ENCODE measurements around the gene RNF227.

The RNF227 gene

GRCh38 chr17:7911116-7911515 lies 5.0 kb downstream of the RNF227 start (continued):
- TF ChIP-seq PATZ1 (CRISPR knock-in tag; IDR thresholded peaks at IDR 0.05; ENCODE audit: borderline replicate concordance) (no peak), CSDC2 (CRISPR knock-in tag; IDR thresholded peaks at IDR 0.05) (no peak)

- no peak for ATAC-seq
- TF ChIP-seq TCF4 (CRISPR knock-in tag; IDR thresholded peaks at IDR 0.05; ENCODE audit: borderline replicate concordance) (no peak), PPARA (CRISPR knock-in tag; IDR thresholded peaks at IDR 0.05; ENCODE audit: borderline replicate concordance) (no peak)
Observed at GRCh38 chr17:7910711-7911110, 5.4 kb downstream of the RNF227 start.

GRCh38 chr17:7910281-7910680 lies 5.8 kb downstream of the RNF227 start:
- no peak for ATAC-seq
- TF ChIP-seq ZFP3 (CRISPR knock-in tag; IDR thresholded peaks at IDR 0.05) (no peak), BACH2 (CRISPR knock-in tag; IDR thresholded peaks at IDR 0.05; ENCODE audit: borderline replicate concordance) (no peak), ZC3H10 (CRISPR knock-in tag; IDR thresholded peaks at IDR 0.05) (no peak), SNAI2 (CRISPR knock-in tag; IDR thresholded peaks at IDR 0.05) (no peak), ARNTL (CRISPR knock-in tag; IDR thresholded peaks at IDR 0.05; ENCODE audit: borderline replicate concordance, low read depth) (no peak), OSR1 (CRISPR knock-in tag; IDR thresholded peaks at IDR 0.05) (no peak), POU6F1 (CRISPR knock-in tag; IDR thresholded peaks at IDR 0.05; ENCODE audit: borderline replicate concordance, low read depth) (no peak), ZNF8 (CRISPR knock-in tag; IDR thresholded peaks at IDR 0.05) (no peak), ESRRG (CRISPR knock-in tag; IDR thresholded peaks at IDR 0.05) (no peak), CSDC2 (CRISPR knock-in tag; IDR thresholded peaks at IDR 0.05) (no peak)

- ATAC-seq: no peak
- TF ChIP-seq ZFP3 (CRISPR knock-in tag; IDR thresholded peaks at IDR 0.05): no peak
- TF ChIP-seq BACH2 (CRISPR knock-in tag; IDR thresholded peaks at IDR 0.05; ENCODE audit: borderline replicate concordance): no peak
Observed at GRCh38 chr17:7909089-7909488, 7.0 kb downstream of the RNF227 start.

GRCh38 chr17:7903154-7904103 lies 12.7 kb downstream of the RNF227 start:
- no peak for TF ChIP-seq CSDC2 (CRISPR knock-in tag; IDR thresholded peaks at IDR 0.05)
- no peak for TF ChIP-seq GLIS3 (CRISPR knock-in tag; IDR thresholded peaks at IDR 0.05)
- no peak for TF ChIP-seq ZFP30 (CRISPR knock-in tag; IDR thresholded peaks at IDR 0.05)
- no peak for TF ChIP-seq ZNF70 (CRISPR knock-in tag; IDR thresholded peaks at IDR 0.05)
- ATAC-seq: no peak

GRCh38 chr17:7897773-7898172 lies 18.3 kb downstream of the RNF227 start:
- peak; percentile 90 for ATAC-seq
- TF ChIP-seq ZNF565 (CRISPR knock-in tag; conservative IDR thresholded peaks at IDR 0.05; ENCODE audit: low read depth) (no peak), CSRNP3 (CRISPR knock-in tag; IDR thresholded peaks at IDR 0.05) (no peak), ESRRG (CRISPR knock-in tag; IDR thresholded peaks at IDR 0.05) (no peak), GLIS3 (CRISPR knock-in tag; IDR thresholded peaks at IDR 0.05) (no peak), RARB (CRISPR knock-in tag; IDR thresholded peaks at IDR 0.05) (no peak), ZNF8 (CRISPR knock-in tag; IDR thresholded peaks at IDR 0.05) (no peak), CREB5 (CRISPR knock-in tag; IDR thresholded peaks at IDR 0.05; ENCODE audit: low read depth) (no peak), ISL1 (CRISPR knock-in tag; IDR thresholded peaks at IDR 0.05) (no peak), CSDC2 (CRISPR knock-in tag; IDR thresholded peaks at IDR 0.05) (no peak), TCF4 (CRISPR knock-in tag; IDR thresholded peaks at IDR 0.05; ENCODE audit: borderline replicate concordance) (no peak), ZNF70 (CRISPR knock-in tag; IDR thresholded peaks at IDR 0.05) (no peak), ARNTL (CRISPR knock-in tag; IDR thresholded peaks at IDR 0.05; ENCODE audit: borderline replicate concordance, low read depth) (no peak), TSHZ2 (CRISPR knock-in tag; IDR thresholded peaks at IDR 0.05) (no peak), OSR1 (CRISPR knock-in tag; IDR thresholded peaks at IDR 0.05) (no peak), ZFP3 (CRISPR knock-in tag; IDR thresholded peaks at IDR 0.05) (no peak), TOX (CRISPR knock-in tag; IDR thresholded peaks at IDR 0.05; ENCODE audit: borderline replicate concordance) (no peak)

All from SK-N-SH treated with all-trans-retinoic acid at 6 μM for 48 hours (cell line).